ENCODE results near the gene RPS6KB2.

The RPS6KB2 gene
- 69.4 to 72.0 reads per million in 2 donors for total RNA-seq

- DNase-seq, result peak; percentile 95 to 100 (median 98)
Measured at GRCh38 chr11:67428052-67429001, at the start of gene RPS6KB2. Gene RPS6KB2, plus strand, starts transcription at chr11:67428494. Its CDS starts 52 bp downstream, at chr11:67428546.

- no peak for DNase-seq
Measured at GRCh38 chr11:67378544-67378943, 49.8 kb upstream of the RPS6KB2 start.

GRCh38 chr11:67379061-67380058, 48.9 kb upstream of the RPS6KB2 start:
- no peak for DNase-seq

- no peak for DNase-seq
Measured at GRCh38 chr11:67381244-67381972, 46.9 kb upstream of the RPS6KB2 start.

GRCh38 chr11:67382276-67383136, 45.8 kb upstream of the RPS6KB2 start:
- peak; percentile 55 to 79 (median 72) for DNase-seq

GRCh38 chr11:67384851-67385366, 43.4 kb upstream of the RPS6KB2 start:
- DNase-seq, result no peak

GRCh38 chr11:67387069-67387468, 41.2 kb upstream of the RPS6KB2 start:
- DNase-seq, result no peak

- no peak for DNase-seq
Measured at GRCh38 chr11:67387518-67387917, 40.8 kb upstream of the RPS6KB2 start.

GRCh38 chr11:67389477-67389876, 38.8 kb upstream of the RPS6KB2 start:
- peak in 2 of 5 experiments; percentile 44 to 57 for DNase-seq

- DNase-seq, result no peak
Measured at GRCh38 chr11:67390947-67391303, 37.4 kb upstream of the RPS6KB2 start.

GRCh38 chr11:67391304-67392182, 36.8 kb upstream of the RPS6KB2 start, which contains the start of gene RAD9A:
Gene RAD9A, plus strand, starts transcription at chr11:67391986. Its CDS starts 59 bp downstream, at chr11:67392045.
- DNase-seq, result peak; percentile 84 to 96 (median 92)

- DNase-seq, result no peak
Measured at GRCh38 chr11:67392183-67392715, 36.0 kb upstream of the RPS6KB2 start.

- DNase-seq, result no peak
Measured at GRCh38 chr11:67393437-67393836, 34.9 kb upstream of the RPS6KB2 start.

- no peak for DNase-seq
Measured at GRCh38 chr11:67393990-67394389, 34.3 kb upstream of the RPS6KB2 start.

- no peak for DNase-seq
Measured at GRCh38 chr11:67395555-67396258, 32.6 kb upstream of the RPS6KB2 start.

- DNase-seq, result no peak
Measured at GRCh38 chr11:67396259-67396581, 32.1 kb upstream of the RPS6KB2 start.

- DNase-seq, result peak in 1 of 5 experiments; percentile 46
Measured at GRCh38 chr11:67396587-67397389, 31.5 kb upstream of the RPS6KB2 start.

GRCh38 chr11:67397536-67397935, 30.8 kb upstream of the RPS6KB2 start:
- no peak for DNase-seq
